Activated CD4-positive, alpha-beta T cell treated with anti-CD3 and anti-CD28 coated beads for 24 hours (primary cell): ENCODE data around the gene ALPK3.
"Not testable (repeated sequence)": the region's sequence is repeated elsewhere in the genome, so short reads cannot be mapped to it uniquely, and the experiment has no call there.

Experiments
- DNase-seq, 2 donors: peaks; one replicate each; pipeline ENCODE4 v3.0.0-alpha.2; 2020; ENCODE audit warnings: low read depth in 2 of 2

The ALPK3 gene

DNA sequence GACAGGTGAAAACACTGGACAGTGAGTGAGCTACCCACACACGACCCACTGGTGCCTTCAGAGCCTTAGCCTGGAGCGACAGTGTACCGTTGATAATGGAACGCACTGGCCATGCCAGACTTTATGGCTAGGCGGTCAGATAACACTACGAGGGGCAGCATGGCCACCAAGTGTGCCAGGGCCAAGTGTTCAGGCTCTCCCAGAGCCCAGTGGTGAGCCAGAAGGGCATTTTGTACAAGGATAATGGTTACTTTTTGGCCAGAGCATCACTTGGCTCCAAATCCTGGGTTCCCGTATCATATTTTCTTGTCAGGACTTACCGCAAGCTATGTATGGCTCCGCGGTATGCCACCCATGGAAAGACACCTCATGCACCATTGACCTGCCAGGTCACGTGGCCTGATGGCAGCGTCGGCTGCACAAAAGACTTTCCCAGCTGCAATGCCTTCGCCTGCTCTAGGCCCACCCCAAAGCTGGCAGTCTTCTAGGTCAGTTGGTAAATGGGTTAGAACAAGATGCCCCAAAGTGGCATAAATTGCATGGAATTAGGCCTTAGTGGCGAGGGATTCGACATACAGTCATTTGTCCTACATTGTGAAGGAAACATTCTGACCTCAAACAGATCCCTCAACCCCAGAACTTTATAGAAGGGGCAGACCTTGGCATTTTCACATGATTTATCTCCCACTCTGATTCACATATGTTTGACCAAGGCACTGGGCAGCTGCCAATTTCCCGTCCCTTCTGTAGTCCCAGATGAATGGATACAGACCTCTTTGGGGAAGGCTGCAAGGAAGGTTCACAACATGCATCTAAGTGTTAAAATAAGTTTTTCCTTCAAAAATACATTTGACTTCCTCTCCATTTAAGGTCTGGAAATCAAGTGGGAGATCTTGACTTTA lies 55.1 kb downstream of the ALPK3 start:
- DNase-seq, result no peak

DNA sequence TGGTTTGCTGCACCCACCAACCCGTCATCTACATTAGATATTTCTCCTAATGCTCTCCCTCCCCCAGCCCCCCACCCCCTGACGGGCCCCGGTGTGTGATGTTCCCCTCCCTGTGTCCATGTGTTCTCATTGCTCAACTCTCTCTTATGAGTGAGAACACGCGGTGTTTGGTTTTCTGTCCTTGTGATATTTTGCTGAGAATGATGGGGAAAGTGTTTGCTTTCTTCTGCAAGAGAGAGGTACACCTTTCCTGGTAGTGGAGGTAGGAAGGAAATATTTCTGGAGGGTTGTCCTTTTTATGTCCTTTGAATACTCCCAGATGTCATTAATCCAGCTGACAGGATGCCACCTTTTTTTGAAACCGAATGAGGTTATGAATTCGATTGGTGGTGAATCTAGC lies 56.8 kb downstream of the ALPK3 start:
- no peak for DNase-seq

DNA sequence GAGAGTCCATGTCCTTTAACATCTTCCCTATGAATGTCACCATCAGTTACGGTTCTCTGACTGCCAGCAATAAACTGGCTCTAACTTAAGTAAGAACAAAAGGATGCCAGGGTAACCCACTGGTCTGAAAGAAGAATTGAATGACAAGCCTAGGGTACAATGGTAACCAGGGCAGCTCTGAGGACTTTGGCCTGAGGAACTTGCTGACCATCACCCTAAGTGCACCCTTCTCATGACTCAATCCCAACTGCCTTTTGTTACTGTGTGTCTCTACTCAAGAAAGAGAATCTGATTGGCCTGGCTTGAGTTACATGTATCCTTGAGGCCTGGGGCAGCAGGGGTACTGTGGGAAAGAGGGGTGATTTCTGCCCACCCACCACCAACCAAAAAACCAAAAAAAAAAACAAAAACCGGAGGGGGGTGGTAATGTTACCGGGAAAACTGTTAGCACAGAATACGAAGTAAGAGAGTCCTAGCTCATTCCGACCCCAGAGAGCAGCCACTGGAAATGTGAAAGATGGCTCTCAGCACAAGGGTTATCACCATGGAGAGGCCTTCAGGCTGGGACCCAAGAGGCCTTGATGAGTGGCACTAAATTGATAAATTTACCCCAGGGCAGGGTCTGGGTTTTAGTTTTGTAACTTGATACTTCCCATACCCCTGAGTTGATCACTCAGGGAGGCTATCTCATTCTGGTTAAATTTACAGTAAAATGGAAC lies 58.0 kb downstream of the ALPK3 start:
- no peak for DNase-seq

- DNase-seq, result no peak
Observed at GRCh38 chr15:84876269-84876668, 59.1 kb downstream of the ALPK3 start.

- DNase-seq, result not testable (repeated sequence)
Observed at GRCh38 chr15:84877701-84878100, 60.5 kb downstream of the ALPK3 start.

DNA sequence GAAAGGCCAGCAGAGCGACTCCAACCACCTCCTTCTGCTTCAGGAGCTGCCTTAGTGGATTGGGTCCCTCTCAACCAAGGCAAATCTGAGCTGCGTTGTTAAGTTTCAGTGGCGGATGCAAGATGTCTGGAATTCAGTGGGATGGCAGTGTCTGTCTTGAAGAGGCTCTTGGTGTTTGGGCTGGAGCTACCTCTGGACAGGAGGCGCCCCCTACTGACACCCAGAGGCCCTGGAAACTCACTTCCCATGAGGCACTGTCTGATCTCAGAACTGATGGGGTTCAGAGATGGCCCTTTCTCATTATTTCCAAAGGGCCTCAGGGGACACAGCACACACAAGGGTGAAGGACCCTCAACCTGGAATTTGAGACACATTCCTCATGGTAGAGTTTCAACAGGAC lies 61.3 kb downstream of the ALPK3 start:
- peak; percentile 29 to 62 for DNase-seq

DNA sequence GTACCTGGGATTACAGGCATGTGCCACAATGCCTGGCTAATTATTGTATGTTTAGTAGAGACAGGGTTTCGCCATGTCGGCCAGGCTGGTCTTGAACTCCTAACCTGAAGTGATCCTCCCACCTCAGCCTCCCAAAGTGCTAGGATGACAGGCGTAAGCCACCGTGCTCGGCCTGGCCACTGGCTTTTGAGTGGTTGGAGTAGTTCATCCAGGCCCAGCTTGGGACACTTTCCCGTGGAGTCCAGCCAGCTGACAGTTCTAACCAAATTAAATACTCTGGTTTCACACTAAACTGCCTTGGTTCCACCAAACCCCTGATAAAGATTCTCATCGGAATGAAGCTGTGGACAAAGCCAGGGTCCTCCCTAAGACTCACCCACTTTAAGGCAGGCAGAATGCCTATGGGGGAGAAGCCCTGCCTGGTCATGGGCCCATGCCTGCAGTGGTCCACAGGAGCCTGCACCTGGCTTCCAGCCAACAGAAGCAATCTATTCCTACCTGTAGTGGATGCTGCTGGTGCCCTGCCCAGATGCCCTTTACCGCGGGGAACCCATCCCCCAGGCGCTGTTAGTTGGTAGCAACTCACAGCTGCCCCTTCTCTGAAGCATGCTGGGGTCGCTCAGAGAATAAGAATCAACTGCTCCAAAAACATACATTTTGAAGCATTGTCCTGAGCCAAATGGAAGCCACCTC lies 62.1 kb downstream of the ALPK3 start:
- DNase-seq, result no peak

DNA sequence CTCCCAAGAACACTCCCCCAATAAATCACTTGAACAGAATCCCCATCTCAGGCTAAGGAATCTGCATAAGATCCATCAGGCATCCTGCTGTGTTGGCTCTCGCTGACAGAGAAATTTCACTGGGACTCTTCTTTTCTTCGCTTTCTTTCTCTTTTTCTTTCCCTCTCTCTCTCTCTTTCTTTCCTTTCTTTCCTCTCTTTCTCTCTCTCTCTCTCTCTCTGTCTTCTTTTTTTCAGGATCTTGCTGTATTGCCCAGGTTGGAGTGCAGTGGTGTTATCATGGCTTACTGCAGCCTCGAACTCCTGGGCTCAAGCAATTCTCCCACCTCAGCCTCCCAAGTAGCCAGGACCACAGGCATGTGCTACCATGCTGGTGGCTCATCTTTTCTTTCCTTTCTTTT lies 62.9 kb downstream of the ALPK3 start:
- no peak for DNase-seq

- no peak for DNase-seq
Observed at GRCh38 chr15:84880822-84881519, 63.8 kb downstream of the ALPK3 start.

GRCh38 chr15:84881520-84881830 lies 64.3 kb downstream of the ALPK3 start:
- no peak for DNase-seq

GRCh38 chr15:84883466-84883865 lies 66.3 kb downstream of the ALPK3 start:
- DNase-seq, result no peak

DNA sequence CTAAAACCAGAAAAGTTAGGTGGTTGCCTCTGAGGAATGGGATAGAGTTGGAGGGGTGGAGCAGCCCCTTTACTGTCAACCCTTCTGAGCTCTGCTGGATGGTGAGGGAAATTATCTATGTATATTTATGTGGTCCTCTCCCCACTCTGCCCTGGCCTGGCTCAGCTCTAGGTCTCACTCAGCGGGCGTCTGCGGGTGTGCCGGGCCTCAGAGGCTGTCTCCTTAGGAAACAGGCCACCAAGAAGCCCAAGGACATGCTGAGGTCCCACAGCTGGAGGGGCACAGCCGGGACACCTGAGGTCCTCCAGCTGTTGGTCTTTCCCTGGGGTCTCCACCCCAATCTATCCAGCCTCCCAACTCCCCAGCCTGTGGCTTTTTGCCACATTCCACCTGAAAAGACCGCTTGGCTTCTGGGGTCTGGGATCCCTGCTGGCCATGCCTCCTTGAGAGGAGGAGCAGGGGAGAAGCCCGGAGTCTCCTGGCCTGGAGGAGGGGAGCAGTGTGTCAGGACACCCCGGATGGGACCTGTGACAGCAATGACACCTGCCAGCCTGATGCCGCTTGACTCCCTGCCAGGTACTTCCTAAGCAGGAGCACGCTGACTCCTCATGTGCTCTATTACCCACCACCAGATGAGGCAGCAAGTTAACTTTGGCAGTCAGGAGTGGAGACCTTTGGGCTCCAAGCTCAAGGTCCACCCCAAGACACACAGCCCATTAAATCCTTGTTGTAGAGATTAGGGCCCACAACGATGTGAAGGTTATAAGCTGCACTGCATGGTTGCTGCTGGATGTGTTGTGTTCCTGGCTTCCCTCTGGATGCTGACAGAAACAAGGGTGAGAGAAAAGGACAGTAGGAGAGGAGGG lies 67.0 kb downstream of the ALPK3 start, which contains the start of gene SLC28A1:
Gene SLC28A1, plus strand, starts transcription at position 747 of the 866 bp plus-strand sequence. CDS start 3,099 bp downstream, outside the sequence.
- no peak for DNase-seq

- no peak for DNase-seq
Observed at GRCh38 chr15:84885801-84886200, 68.6 kb downstream of the ALPK3 start.

GRCh38 chr15:84886211-84886983 lies 69.2 kb downstream of the ALPK3 start:
- no peak for DNase-seq

DNA sequence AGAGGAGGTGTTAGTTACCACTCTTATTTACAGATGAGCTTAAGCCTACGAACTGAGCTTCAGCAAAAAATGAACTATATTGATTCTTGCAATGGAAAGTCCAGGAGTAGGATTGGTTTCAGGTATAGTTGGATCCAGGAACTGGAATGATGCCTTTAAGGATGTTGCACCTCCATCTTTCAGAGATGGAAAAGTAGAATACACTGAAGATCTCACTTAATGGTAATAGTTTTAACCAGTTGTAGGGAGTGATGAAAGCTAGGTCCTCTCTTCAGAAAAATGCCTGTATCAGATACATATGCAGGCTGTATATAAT lies 69.8 kb downstream of the ALPK3 start:
- no peak for DNase-seq

- no peak for DNase-seq
Observed at GRCh38 chr15:84887938-84888337, 70.8 kb downstream of the ALPK3 start.

GRCh38 chr15:84888639-84889038 lies 71.5 kb downstream of the ALPK3 start:
- no peak for DNase-seq

DNA sequence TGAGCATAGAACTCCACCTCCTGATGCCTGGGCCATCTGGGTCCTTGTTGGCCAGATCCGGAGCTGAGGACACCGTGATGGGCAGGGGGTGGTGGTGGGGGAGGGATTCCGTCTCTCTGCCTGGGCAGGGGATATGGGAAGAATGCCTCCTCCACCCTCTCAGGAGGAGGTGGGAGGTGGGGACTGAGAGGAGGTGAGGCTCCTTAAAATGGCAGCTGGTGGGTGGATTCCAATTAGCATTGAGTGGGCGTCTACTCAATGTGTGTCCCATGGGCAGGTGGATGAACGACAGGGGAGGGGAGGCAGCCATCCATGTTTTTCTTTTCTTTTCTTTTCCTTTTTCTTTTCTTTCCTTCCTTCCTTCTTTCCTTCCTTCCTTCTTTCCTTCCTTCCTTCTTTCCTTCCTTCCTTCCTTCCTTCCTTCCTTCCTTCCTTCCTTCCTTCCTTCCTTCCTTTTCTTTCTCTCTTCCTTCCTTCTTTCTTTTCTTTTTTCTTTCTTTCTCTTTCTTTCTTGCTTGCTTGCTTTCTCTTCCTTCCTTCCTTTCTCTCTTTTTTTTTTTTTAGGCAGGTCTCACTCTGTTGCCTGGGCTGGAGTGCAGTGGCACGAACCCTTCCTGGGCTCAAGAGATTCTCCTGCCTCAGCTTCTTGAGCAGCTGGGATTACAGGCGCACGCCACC lies 72.3 kb downstream of the ALPK3 start:
- no peak for DNase-seq

GRCh38 chr15:84889991-84890669 lies 73.0 kb downstream of the ALPK3 start:
- DNase-seq, result no peak
